ENCODE data around the gene SCYL1.

Gene SCYL1

GRCh38 chr11:65581928-65582327, 57.0 kb downstream of the SCYL1 start:
- DNase-seq (ENCODE audit: low read depth in 2 of 2), result no peak

- DNase-seq (ENCODE audit: low read depth in 2 of 2), result no peak
Measured at GRCh38 chr11:65583589-65583988, 58.7 kb downstream of the SCYL1 start.

GRCh38 chr11:65584106-65584505, 59.2 kb downstream of the SCYL1 start:
- no peak for DNase-seq (ENCODE audit: low read depth in 2 of 2)

GRCh38 chr11:65584723-65585171, 59.9 kb downstream of the SCYL1 start:
- DNase-seq (ENCODE audit: low read depth in 2 of 2), result no peak

GRCh38 chr11:65585396-65586246, 60.7 kb downstream of the SCYL1 start:
- no peak for DNase-seq (ENCODE audit: low read depth in 2 of 2)

GRCh38 chr11:65586247-65586630, 61.4 kb downstream of the SCYL1 start:
- DNase-seq (ENCODE audit: low read depth in 2 of 2), result no peak

- no peak for DNase-seq (ENCODE audit: low read depth in 2 of 2)
Measured at GRCh38 chr11:65586676-65587075, 61.8 kb downstream of the SCYL1 start.
